Colonic mucosa (tissue), 4 donors: Measurements from ENCODE around the gene GARIN5A. TPM values are rescaled to one million over a fixed set of nuclear protein-coding genes. Genes with fewer than 3 reads are reported as not detected.

Experiments
- DNase-seq: peaks from one replicate; pipeline ENCODE4 v3.0.0-alpha.2; 2020
- H3K27ac ChIP-seq: fragments of 200-600 bp; one replicate; pipeline ENCODE4 v1.8.0; 2021
- H3K27me3 ChIP-seq: fragments of 200-600 bp; one replicate; pipeline ENCODE4 v1.8.0; 2021
- H3K36me3 ChIP-seq: fragments of 200-600 bp; one replicate; pipeline ENCODE4 v1.8.0; 2021
- H3K4me1 ChIP-seq: fragments of 200-600 bp; one replicate; pipeline ENCODE4 v1.8.0; 2021; ENCODE audit warnings: mild to moderate bottlenecking
- H3K4me3 ChIP-seq: fragments of 200-600 bp; one replicate; pipeline ENCODE4 v1.8.0; 2021
- H3K9ac ChIP-seq, 2 donors: one replicate each; pipeline ENCODE4 v1.7.0; 2013; ENCODE audit warnings: control low read depth in 2 of 2, low read depth in 2 of 2, low read length in 2 of 2
- H3K9me3 ChIP-seq: fragments of 200-600 bp; one replicate; pipeline ENCODE4 v1.8.0; 2021
- intact Hi-C: fragments of 100-400 bp; cut with DNase I; formaldehyde crosslinking; loops from one replicate; pipeline ENCODE4 v1.14.1; 2022
- total RNA-seq, 2 donors: library from RNA; stranded (reverse); fragmentation: NEBNext Ultra II Directional in 1 of 2; extraction: Animal tissue kit (Norgen Biotek cat#: 25700) in 1 of 2; gene quantifications; one replicate each; pipeline ENCODE4 v1.2.1, GENCODE V29; 2021
- TF ChIP-seq, protein P1 (sequence below): fragments of 200-600 bp; IDR thresholded peaks from one replicate; pipeline ENCODE4 v1.8.0; 2022; ENCODE audit warnings: antibody characterized with exemption, mild to moderate bottlenecking
- donor health status: healthy.
- donor health status: DM: no; HTN: no; CAD: no.
- donor health status: DM: no; HTN: no; CAD: no.

Gene GARIN5A
- total RNA-seq, 2 donors from 2014 or later, result 2.1 to 4.4 TPM

DNA sequence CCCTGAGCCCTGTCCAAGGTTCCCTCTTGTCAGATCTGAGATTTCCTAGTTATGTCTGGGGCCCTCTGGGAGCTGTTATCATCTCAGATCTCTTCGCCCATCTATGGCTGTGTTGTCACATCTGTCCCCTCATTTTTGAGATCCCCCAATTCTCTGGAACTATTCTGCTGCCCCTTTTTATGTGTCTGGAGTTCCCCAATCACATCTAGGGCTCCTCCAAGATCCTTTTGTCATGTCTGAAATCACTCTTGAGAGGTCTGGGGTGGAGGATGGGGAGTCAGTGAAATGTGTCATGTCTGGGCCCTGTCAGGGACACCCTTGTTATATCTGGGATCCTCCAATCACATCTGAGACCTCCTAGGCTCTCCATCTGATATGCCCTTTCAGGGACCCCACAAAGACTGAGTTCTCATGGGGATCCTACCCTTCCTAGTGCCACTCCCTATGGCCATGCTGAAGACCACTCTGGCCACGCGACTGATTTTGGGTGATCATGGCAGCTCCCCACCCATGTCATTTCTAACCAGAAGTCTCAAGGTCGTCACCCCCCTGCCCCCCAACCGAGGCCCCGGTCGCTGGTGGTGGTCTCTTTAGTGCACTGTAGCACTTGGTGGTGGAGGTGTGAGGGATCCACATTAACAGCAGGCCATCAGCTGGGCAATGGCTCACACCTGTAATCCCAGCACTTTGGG lies 47.7 kb downstream of the GARIN5A start:
- Histone ChIP-seq H3K4me1 (no peaks in the 10 kb centered on the region), H3K27ac (no peak overlapping the region), H3K27me3 (peaks cover 14% of the 10 kb centered on the region), H3K9ac (no peak overlapping the region), H3K36me3 (no peaks in the 10 kb centered on the region), H3K4me3 (no peak overlapping the region), H3K9me3 (no peaks in the 10 kb centered on the region)
- intact Hi-C loops, result no loop called here
- DNase-seq, result no peak
- TF ChIP-seq, protein P1, sequence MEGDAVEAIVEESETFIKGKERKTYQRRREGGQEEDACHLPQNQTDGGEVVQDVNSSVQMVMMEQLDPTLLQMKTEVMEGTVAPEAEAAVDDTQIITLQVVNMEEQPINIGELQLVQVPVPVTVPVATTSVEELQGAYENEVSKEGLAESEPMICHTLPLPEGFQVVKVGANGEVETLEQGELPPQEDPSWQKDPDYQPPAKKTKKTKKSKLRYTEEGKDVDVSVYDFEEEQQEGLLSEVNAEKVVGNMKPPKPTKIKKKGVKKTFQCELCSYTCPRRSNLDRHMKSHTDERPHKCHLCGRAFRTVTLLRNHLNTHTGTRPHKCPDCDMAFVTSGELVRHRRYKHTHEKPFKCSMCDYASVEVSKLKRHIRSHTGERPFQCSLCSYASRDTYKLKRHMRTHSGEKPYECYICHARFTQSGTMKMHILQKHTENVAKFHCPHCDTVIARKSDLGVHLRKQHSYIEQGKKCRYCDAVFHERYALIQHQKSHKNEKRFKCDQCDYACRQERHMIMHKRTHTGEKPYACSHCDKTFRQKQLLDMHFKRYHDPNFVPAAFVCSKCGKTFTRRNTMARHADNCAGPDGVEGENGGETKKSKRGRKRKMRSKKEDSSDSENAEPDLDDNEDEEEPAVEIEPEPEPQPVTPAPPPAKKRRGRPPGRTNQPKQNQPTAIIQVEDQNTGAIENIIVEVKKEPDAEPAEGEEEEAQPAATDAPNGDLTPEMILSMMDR, result no peak

DNA sequence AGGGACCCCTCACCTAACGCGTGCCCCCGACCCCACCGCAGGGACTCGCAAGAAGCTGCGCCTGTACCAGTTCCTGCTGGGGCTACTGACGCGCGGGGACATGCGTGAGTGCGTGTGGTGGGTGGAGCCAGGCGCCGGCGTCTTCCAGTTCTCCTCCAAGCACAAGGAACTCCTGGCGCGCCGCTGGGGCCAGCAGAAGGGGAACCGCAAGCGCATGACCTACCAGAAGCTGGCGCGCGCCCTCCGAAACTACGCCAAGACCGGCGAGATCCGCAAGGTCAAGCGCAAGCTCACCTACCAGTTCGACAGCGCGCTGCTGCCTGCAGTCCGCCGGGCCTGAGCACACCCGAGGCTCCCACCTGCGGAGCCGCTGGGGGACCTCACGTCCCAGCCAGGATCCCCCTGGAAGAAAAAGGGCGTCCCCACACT lies 48.6 kb downstream of the GARIN5A start:
- intact Hi-C loops, result no loop called here
- Histone ChIP-seq H3K9me3 (no peaks in the 10 kb centered on the region), H3K27ac (no peak overlapping the region), H3K4me1 (no peaks in the 10 kb centered on the region), H3K27me3 (peaks cover 13% of the 10 kb centered on the region), H3K36me3 (no peaks in the 10 kb centered on the region), H3K9ac (peak overlapping the region; percentile 35 to 63), H3K4me3 (peak overlapping the region; percentile 14)
- TF ChIP-seq, protein P1, result no peak
- peak; percentile 78 for DNase-seq

DNA sequence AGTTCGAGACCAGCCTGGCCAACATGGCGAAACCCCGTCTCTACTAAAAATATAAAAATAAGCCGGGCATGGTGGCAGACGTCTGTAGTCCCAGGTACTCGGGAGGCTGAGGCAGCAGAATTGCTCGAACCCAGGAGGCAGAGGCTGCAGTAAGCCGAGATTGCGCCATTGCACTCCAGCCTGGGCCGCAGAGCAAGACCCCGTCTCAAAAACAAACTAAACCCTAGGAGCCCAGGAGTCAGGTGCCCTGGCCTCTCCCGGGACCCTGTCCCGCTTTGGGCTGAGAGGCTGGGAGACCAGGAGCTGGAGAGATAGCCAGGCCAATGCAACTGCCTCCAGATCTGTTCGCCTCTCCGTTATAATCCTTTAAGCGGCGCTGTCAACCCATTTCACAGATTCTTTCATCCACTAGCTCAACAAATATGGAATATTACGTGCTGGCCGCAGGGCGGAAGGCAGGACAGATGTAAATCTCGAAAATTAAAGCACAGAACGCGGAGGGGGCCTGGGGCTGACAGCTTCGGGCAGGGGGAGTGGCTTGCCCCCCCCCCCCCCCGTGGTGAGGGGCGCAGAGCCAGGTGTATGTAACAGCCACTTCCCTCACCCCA lies 49.2 kb downstream of the GARIN5A start:
- intact Hi-C loops, result no loop called here
- H3K4me3 ChIP-seq, result no peak overlapping the region
- TF ChIP-seq, protein P1, result no peak
- H3K4me1 ChIP-seq, result no peaks in the 10 kb centered on the region
- H3K36me3 ChIP-seq, result no peaks in the 10 kb centered on the region
- H3K9ac ChIP-seq, result peak overlapping the region; percentile 35 to 63
- peaks cover 8% of the 10 kb centered on the region for H3K27me3 ChIP-seq
- no peak for DNase-seq
- H3K9me3 ChIP-seq, result no peaks in the 10 kb centered on the region
- no peak overlapping the region for H3K27ac ChIP-seq

DNA sequence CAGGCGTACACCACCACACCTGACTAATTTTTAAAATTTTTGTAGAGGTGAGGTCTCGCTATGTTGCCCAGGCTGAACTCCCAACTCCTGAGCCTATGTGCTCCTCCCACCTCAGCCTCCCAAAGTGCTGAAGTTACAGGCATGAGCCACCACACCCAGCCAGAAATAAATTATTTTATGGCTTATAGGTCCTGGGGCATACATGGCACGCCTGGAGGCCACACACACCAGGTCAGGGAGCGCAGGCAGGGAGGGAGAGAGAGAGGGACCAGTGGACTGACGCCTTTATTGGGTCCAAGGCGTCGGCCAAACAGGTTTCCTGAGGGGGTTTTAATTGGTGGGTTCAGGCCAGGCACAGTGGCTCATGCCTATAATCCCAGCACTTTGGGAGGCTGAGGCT lies 51.1 kb downstream of the GARIN5A start:
- Histone ChIP-seq H3K4me3 (no peak overlapping the region), H3K9ac (no peak overlapping the region), H3K36me3 (no peaks in the 10 kb centered on the region), H3K27me3 (peaks cover 5% of the 10 kb centered on the region), H3K4me1 (no peaks in the 10 kb centered on the region), H3K27ac (no peak overlapping the region), H3K9me3 (no peaks in the 10 kb centered on the region)
- intact Hi-C loops, result no loop called here
- no peak for DNase-seq
- TF ChIP-seq, protein P1, result no peak

DNA sequence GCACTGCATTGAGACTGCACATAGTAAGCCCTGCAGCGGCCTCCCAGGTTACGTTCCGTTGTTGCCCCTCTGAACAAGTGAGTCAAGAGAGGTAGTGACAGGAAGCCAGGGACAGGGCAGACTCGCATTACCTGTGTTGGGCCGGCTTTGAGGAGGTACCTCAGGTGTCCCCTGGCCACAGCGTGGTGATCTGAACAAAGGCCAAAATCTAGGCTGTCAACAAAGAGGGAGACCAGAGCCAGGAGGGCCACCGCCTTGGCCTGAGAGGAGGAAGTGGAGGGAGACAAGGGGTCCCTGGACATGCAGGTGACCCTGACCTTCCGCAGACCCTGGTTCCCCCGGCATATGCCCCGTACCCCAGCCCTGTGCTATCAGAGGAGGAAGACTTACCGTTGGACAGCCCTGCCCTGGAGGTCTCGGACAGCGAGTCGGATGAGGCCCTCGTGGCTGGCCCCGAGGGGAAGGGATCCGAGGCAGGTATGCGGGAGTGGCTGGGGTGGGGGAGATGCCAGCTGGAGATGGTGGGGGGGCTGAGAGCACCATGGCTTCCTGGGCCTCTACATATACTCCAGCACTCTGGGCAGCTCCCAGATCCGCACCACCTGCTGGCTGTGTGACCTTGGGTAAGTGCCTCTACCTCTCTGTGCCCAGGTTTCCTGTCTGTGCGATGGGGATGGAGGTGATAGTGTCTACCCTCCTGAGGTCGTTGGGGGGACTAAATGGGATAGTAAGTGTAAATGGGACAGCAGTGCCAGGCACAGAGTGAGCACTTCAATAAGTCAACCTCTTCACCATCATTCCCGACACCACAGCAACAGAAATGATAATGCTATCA lies 53.2 kb downstream of the GARIN5A start:
- H3K27me3 ChIP-seq, result peaks cover 19% of the 10 kb centered on the region

More for the DNA sequence above, 53.2 kb downstream of the GARIN5A start:
- no peak for DNase-seq
- H3K9ac ChIP-seq, result no peak overlapping the region
- H3K36me3 ChIP-seq, result no peaks in the 10 kb centered on the region
- TF ChIP-seq, protein P1, result no peak
- H3K4me1 ChIP-seq, result no peaks in the 10 kb centered on the region
- H3K4me3 ChIP-seq, result no peak overlapping the region
- no peaks in the 10 kb centered on the region for H3K9me3 ChIP-seq
- intact Hi-C loops, result no loop called here
- no peak overlapping the region for H3K27ac ChIP-seq
